Sigmoid colon (tissue), 3 donors: ENCODE data around the gene SKI.

Experiments used
- CTCF ChIP-seq, 4 experiments: fragments of 450-650 bp in 3 of 4; fragments of 200-600 bp in 1 of 4; IDR thresholded peaks; one replicate each; pipeline ENCODE4 v1.5.1; 2016 to 2019; ENCODE audit warnings: antibody characterized with exemption in 4 of 4, mild to moderate bottlenecking in 3 of 4, moderate library complexity in 2 of 4
- POLR2A ChIP-seq, 2 donors: fragments of 450-650 bp; IDR thresholded peaks; one replicate each; pipeline ENCODE4 v1.6.1; 2016; ENCODE audit warnings: antibody characterized with exemption in 2 of 2, mild to moderate bottlenecking in 2 of 2, moderate library complexity in 2 of 2

GRCh38 chr1:2320006-2320405 lies 91.9 kb downstream of the SKI start:
- TF ChIP-seq CTCF (IDR thresholded peaks at IDR 0.05): no peak
- TF ChIP-seq POLR2A (IDR thresholded peaks at IDR 0.05): no peak
